GM11168 (cell line): ENCODE measurements around the gene ZNF649.

Source experiments
- in situ Hi-C: fragments of 300-500 bp; cut with MboI; formaldehyde crosslinking; loops from one replicate; pipeline ENCODE4 v1.12.0; 2022; ENCODE audit warnings: low sequenced_read_pairs; ENCODE audit not compliant: unreplicated experiment

ZNF649 gene

GRCh38 chr19:51889934-51890333 lies 14.9 kb downstream of the ZNF649 start:
- in situ Hi-C loops = no loop called here

GRCh38 chr19:51887522-51888498 lies 17.0 kb downstream of the ZNF649 start, which contains the start of gene ZNF577:
ZNF577 (minus strand) TSS chr19:51887951; CDS start chr19:51880382, 7,569 bp downstream.
- in situ Hi-C loops = no loop called here

- in situ Hi-C loops = no loop called here
These were observed 20.1 kb downstream of the ZNF649 start for GRCh38 chr19:51884713-51885112.

GRCh38 chr19:51882518-51882917 lies 22.3 kb downstream of the ZNF649 start:
- in situ Hi-C loops = no loop called here

- in situ Hi-C loops = no loop called here
These were observed 31.7 kb downstream of the ZNF649 start for GRCh38 chr19:51873097-51873496.

GRCh38 chr19:51861870-51862622 lies 42.8 kb downstream of the ZNF649 start:
- in situ Hi-C loops = no loop called here
